SK-N-SH treated with all-trans-retinoic acid at 6 μM for 48 hours (cell line): Measurements from ENCODE around the gene SDCCAG8.

Source experiments
- ARNTL ChIP-seq: fragments of 450-650 bp; formaldehyde crosslinking; IDR thresholded peaks from 2 replicates; pipeline ENCODE4 v1.5.0; 2020; ENCODE audit warnings: low read depth, mild to moderate bottlenecking, moderate library complexity, borderline replicate concordance
- GLIS3 ChIP-seq: fragments of 250-450 bp; sonication (Bioruptor Pico); IDR thresholded peaks from 2 replicates; pipeline ENCODE4 v1.5.0; 2020; ENCODE audit warnings: mild to moderate bottlenecking, moderate library complexity
- ISL1 ChIP-seq: fragments of 250-450 bp; sonication (Bioruptor Pico); IDR thresholded peaks from 2 replicates; pipeline ENCODE4 v2.1.2; 2022; ENCODE audit warnings: mild to moderate bottlenecking, moderate library complexity
- PATZ1 ChIP-seq: fragments of 250-450 bp; sonication (Bioruptor Pico); IDR thresholded peaks from 2 replicates; pipeline ENCODE4 v1.8.0; 2020; ENCODE audit warnings: mild to moderate bottlenecking, moderate library complexity, borderline replicate concordance
- PPARA ChIP-seq: fragments of 250-450 bp; sonication (Bioruptor Pico); IDR thresholded peaks from 2 replicates; pipeline ENCODE4 v1.5.0; 2020; ENCODE audit warnings: mild to moderate bottlenecking, borderline replicate concordance
- RARB ChIP-seq: fragments of 250-450 bp; sonication (Bioruptor Pico); IDR thresholded peaks from 2 replicates; pipeline ENCODE4 v1.8.0; 2021; ENCODE audit warnings: mild to moderate bottlenecking, moderate library complexity
- TCF4 ChIP-seq: fragments of 250-450 bp; sonication (Bioruptor Pico); IDR thresholded peaks from 2 replicates; pipeline ENCODE4 v1.8.0; 2021; ENCODE audit warnings: mild to moderate bottlenecking, moderate library complexity, borderline replicate concordance
- TSHZ2 ChIP-seq: fragments of 250-450 bp; sonication (Bioruptor Pico); IDR thresholded peaks from 2 replicates; pipeline ENCODE4 v1.5.0; 2020; ENCODE audit warnings: mild to moderate bottlenecking, moderate library complexity
- ZC3H10 ChIP-seq: fragments of 250-450 bp; sonication (Bioruptor Pico); IDR thresholded peaks from 2 replicates; pipeline ENCODE4 v1.5.1; 2021; ENCODE audit warnings: mild to moderate bottlenecking, moderate library complexity
- ZFP3 ChIP-seq: fragments of 250-450 bp; sonication (Bioruptor Pico); IDR thresholded peaks from 2 replicates; pipeline ENCODE4 v1.5.0; 2020; ENCODE audit warnings: mild to moderate bottlenecking, moderate library complexity
- ZNF70 ChIP-seq: fragments of 450-650 bp; formaldehyde crosslinking; IDR thresholded peaks from 2 replicates; pipeline ENCODE4 v1.5.0; 2020; ENCODE audit warnings: mild to moderate bottlenecking, moderate library complexity
- ZNF8 ChIP-seq: fragments of 450-650 bp; formaldehyde crosslinking; IDR thresholded peaks from 2 replicates; pipeline ENCODE4 v1.5.0; 2020; ENCODE audit warnings: mild to moderate bottlenecking, moderate library complexity

DNA sequence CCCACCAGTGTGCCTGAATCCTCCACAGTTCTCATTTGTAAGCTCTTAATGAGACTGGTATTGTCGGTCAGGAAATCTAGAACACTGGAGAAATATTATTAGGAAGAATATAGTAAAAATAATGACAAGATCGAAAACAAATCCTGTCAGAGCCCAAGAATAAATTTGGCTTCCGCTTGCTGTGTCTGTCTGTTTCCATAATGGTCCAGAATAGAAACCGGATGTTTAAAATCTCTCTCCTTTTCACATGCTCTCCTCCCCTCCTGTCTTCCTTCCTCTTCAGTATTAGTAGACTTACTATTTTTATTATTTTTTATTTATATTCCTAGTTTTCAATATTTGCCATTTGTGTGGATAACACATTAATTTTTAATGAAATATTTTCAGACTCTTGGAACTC, 187.7 kb downstream of the SDCCAG8 start:
- no peak for TF ChIP-seq ZC3H10 (CRISPR knock-in tag)
- TF ChIP-seq PPARA (CRISPR knock-in tag): no peak
- no peak for TF ChIP-seq ISL1 (CRISPR knock-in tag)
- no peak for TF ChIP-seq TCF4
- TF ChIP-seq ARNTL (CRISPR knock-in tag): no peak
- no peak for TF ChIP-seq PATZ1 (CRISPR knock-in tag)
- TF ChIP-seq ZFP3 (CRISPR knock-in tag): no peak
- TF ChIP-seq ZNF70 (CRISPR knock-in tag): no peak
- no peak for TF ChIP-seq GLIS3 (CRISPR knock-in tag)
- TF ChIP-seq TSHZ2 (CRISPR knock-in tag): no peak
- TF ChIP-seq ZNF8 (CRISPR knock-in tag): no peak
- TF ChIP-seq RARB (CRISPR knock-in tag): no peak
